GM19372 (cell line): Measurements from ENCODE around the gene NHSL1.
"Not testable (repeated sequence)": the region's sequence is repeated elsewhere in the genome, so short reads cannot be mapped to it uniquely, and the experiment has no call there.

ENCODE experiments used
- ATAC-seq: cut with Tn5 transposase; IDR thresholded peaks from one replicate; pipeline ENCODE4 v1.9.1; 2021; ENCODE audit warnings: mild to moderate bottlenecking, low read depth, moderate library complexity; ENCODE audit not compliant: unreplicated experiment

The NHSL1 gene

DNA sequence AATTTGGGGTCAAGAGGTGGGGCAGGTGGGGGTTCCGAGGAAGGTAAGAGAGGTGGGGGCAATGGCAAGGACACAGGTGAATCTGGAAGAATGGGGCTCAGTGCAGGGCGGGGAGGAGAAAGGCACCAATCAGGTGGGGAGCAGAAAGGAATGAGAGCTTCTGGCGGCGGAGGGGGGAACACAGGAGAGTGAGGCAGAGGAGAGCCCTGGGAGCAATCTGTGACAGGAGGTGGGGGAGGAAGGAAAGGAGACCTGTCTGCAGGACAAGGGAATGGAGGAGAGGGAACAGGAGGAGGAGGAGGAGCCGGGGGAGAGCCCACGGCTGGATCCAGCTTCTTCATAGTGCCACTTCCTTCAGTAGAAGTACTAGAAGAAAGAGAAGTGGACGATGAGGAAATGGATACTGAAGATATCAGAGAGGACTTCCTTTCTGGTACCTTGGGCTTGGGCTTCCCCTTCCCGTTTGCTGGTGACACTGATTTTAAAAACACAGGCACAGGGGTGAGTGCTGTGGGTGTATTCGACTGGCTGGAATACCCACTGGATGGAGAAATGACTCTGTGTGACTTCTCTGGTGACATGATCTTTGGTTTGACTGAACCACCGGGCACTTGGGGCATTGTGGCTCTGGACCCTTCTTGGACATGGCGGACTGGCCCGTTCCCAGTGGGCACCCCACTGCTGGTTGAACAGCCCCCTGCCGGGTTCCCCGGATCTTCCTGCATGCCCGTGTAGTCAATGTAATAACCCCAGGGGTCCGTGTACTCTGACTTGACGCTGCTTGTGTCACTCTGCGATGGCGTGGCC is 67.8 kb downstream of the NHSL1 start:
- no peak for ATAC-seq

- no peak for ATAC-seq
Observed at GRCh38 chr6:138430361-138431145, 68.7 kb downstream of the NHSL1 start.

- no peak for ATAC-seq
Observed at GRCh38 chr6:138429761-138430160, 69.5 kb downstream of the NHSL1 start.

- no peak for ATAC-seq
Observed at GRCh38 chr6:138428944-138429598, 70.2 kb downstream of the NHSL1 start.

DNA sequence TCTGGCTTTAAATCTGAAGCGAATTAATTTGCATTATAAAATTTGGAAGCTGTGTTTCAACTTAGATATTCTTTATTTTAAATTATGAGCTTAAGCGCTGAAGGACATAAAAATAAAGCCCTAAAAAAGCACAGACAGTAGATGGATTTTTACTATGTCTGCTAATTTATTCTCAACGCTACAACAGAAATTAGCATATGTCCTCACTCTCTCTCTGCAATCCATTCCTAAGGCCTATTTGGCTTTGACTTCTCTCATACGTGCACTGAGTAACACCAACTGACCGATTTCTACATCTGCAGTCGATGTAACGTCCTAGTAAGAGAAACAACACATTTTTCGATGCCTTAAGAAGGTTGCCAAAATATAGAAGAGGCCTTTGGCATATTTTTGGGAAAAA is 71.6 kb downstream of the NHSL1 start:
- ATAC-seq: no peak

DNA sequence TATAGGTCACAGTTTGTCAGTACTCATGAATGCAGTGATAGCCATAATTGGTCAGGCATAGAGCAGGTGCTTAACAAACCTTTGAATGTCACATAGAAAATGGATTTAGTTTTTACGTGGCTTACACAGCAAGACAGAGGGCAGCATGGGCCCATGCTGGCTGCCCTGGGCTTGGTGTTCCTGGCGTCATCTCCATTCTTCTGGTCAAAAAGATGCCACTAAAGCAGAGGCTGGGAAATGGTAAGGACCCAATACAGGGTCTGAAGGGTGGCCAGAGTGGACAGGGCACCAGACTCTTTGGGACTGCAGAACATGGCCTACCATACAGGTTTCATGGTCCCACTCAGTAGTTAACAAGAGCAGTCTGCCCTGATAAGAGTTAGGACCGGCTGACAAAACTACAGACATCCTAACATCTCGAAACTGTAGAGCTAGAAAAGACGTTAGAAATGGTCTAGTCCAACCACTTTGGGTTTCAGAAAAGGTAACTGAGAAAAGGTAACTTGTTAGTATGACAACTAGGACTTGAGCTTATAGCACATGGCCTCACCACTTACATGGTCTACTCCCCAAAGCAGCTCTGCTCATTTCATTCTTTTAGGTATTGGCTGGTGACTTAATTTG is 72.7 kb downstream of the NHSL1 start:
- ATAC-seq: no peak

DNA sequence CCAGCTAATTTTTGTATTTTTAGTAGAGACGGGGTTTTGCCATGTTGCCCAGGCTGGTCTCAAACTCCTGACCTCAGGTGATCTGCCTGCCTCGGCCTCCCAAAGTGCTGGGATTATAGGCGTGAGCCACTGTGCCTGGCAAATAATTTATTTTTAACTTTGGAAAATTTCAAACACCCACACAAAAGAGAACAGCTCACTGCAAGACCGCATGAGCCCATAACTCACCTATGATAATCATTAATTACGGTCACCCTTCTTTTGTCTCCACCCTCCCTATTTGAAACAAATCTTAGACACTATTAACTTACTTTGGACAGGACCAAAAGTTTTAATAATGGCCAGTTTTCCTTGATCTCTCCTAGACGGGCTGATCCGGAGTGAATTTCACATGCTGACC is 74.0 kb downstream of the NHSL1 start:
- ATAC-seq: not testable (repeated sequence)

- ATAC-seq: no peak
Observed at GRCh38 chr6:138424004-138424904, 75.0 kb downstream of the NHSL1 start.

DNA sequence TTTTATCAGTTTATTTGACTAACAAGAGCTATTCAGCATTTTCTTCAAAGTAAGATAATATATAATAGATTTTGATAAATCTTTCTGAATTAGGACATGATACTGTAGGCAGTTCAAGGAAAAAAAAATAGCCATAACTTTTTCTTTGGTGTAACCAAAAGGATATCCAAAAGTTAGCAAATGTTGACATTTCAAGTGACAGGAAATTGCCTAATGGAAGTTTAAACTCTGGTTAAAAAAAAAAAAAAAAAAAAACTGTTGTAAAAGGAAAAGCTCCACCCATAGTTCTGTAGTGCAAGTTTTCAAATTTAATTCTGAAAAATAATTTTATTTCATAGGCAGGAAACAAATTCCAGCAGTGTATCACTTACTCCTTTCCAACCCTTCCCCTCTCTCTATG is 76.4 kb downstream of the NHSL1 start:
- ATAC-seq: no peak

- no peak for ATAC-seq
Observed at GRCh38 chr6:138421608-138422007, 77.7 kb downstream of the NHSL1 start.

- no peak for ATAC-seq
Observed at GRCh38 chr6:138421089-138421488, 78.2 kb downstream of the NHSL1 start.

DNA sequence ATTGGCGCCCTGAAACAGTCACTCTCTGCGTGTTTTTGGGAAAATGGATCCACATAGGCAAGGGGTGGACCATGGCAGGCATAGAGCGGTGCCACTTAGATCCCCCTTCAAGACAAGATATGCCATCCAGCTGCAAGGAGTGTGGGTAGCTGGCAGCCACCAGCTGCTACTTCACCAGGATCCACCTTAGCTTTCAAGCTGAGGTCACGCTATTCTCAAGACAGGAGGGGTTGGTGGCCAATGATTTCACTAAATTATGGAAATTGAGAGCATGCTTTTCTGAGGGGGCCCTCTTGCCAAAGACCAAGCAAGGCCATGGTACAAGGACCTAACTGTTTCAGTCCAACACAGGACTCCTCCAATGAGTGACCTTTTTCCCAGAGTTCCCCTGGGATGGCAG is 78.9 kb downstream of the NHSL1 start:
- ATAC-seq: no peak

- no peak for ATAC-seq
Observed at GRCh38 chr6:138419766-138420165, 79.5 kb downstream of the NHSL1 start.

- no peak for ATAC-seq
Observed at GRCh38 chr6:138418118-138418742, 81.1 kb downstream of the NHSL1 start.

GRCh38 chr6:138417493-138418117 is 81.7 kb downstream of the NHSL1 start:
- ATAC-seq: no peak

DNA sequence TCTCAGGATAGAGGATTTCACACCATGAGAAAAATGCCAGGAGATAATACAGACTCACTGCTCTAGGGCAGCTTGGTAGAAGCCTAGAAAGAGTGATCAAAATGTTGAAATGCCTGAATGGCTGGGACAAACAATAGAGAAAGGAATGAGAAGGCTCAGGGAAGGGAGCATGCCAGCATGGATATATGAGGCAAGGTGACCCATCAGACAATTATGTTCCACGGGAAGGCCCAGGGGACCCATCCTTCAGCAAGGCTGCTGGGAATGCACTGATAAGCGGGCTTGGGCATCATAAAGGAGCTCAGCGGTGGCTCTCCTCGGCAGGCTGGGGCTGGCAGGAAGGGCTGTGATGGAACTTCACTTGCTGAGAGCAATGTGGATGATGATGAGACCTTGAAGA is 83.1 kb downstream of the NHSL1 start:
- no peak for ATAC-seq

GRCh38 chr6:138415125-138415524 is 84.2 kb downstream of the NHSL1 start:
- ATAC-seq: no peak

GRCh38 chr6:138410972-138411880 is 88.1 kb downstream of the NHSL1 start:
- ATAC-seq: no peak
